ENCODE data around the gene PRKAR2A.

PRKAR2A gene

GRCh38 chr3:48715174-48715800 is 132.4 kb downstream of the PRKAR2A start:
- Histone ChIP-seq H3K4me3 (ENCODE audit: low read length in 2 of 2) (peak overlapping the region; percentile 92 to 99), H3K9ac (ENCODE audit: low read depth in 1 of 2, low read length in 2 of 2) (peak overlapping the region; percentile 98 to 100), H3K9me3 (ENCODE audit: control insufficient read depth in 2 of 2, low read length in 2 of 2) (no peaks in the 10 kb centered on the region), H3K36me3 (ENCODE audit: control insufficient read depth in 2 of 2, insufficient read depth in 2 of 2, low read length in 2 of 2) (peaks cover 23 to 24% of the 10 kb centered on the region in 2 donors), H3K27ac (ENCODE audit: low read depth in 2 of 2, low read length in 2 of 2) (no peak overlapping the region), H3K27me3 (ENCODE audit: control insufficient read depth in 2 of 2, insufficient read depth in 2 of 2, low read length in 2 of 2) (no peaks in the 10 kb centered on the region), H3K4me1 (ENCODE audit: control insufficient read depth in 2 of 2, insufficient read depth in 2 of 2, low read length in 2 of 2) (peaks cover 27 to 37% of the 10 kb centered on the region in 2 donors)

GRCh38 chr3:48711727-48712126 is 135.9 kb downstream of the PRKAR2A start:
- H3K4me3 ChIP-seq (ENCODE audit: low read length in 2 of 2) = no peak overlapping the region
- no peaks in the 10 kb centered on the region for H3K27me3 ChIP-seq (ENCODE audit: control insufficient read depth in 2 of 2, insufficient read depth in 2 of 2, low read length in 2 of 2)
- H3K4me1 ChIP-seq (ENCODE audit: control insufficient read depth in 2 of 2, insufficient read depth in 2 of 2, low read length in 2 of 2) = peaks cover 23 to 27% of the 10 kb centered on the region in 2 donors
- H3K9me3 ChIP-seq (ENCODE audit: control insufficient read depth in 2 of 2, low read length in 2 of 2) = no peaks in the 10 kb centered on the region
- H3K9ac ChIP-seq (ENCODE audit: low read depth in 1 of 2, low read length in 2 of 2) = no peak overlapping the region
- peaks cover 41 to 49% of the 10 kb centered on the region in 2 donors for H3K36me3 ChIP-seq (ENCODE audit: control insufficient read depth in 2 of 2, insufficient read depth in 2 of 2, low read length in 2 of 2)
- no peak overlapping the region for H3K27ac ChIP-seq (ENCODE audit: low read depth in 2 of 2, low read length in 2 of 2)

GRCh38 chr3:48709051-48709461 is 138.6 kb downstream of the PRKAR2A start:
- no peaks in the 10 kb centered on the region for H3K27me3 ChIP-seq (ENCODE audit: control insufficient read depth in 2 of 2, insufficient read depth in 2 of 2, low read length in 2 of 2)
- H3K9ac ChIP-seq (ENCODE audit: low read depth in 1 of 2, low read length in 2 of 2) = no peak overlapping the region
- no peak overlapping the region for H3K4me3 ChIP-seq (ENCODE audit: low read length in 2 of 2)
- H3K9me3 ChIP-seq (ENCODE audit: control insufficient read depth in 2 of 2, low read length in 2 of 2) = no peaks in the 10 kb centered on the region
- peaks cover 45 to 51% of the 10 kb centered on the region in 2 donors for H3K36me3 ChIP-seq (ENCODE audit: control insufficient read depth in 2 of 2, insufficient read depth in 2 of 2, low read length in 2 of 2)
- H3K4me1 ChIP-seq (ENCODE audit: control insufficient read depth in 2 of 2, insufficient read depth in 2 of 2, low read length in 2 of 2) = peaks cover 11 to 20% of the 10 kb centered on the region in 2 donors
- H3K27ac ChIP-seq (ENCODE audit: low read depth in 2 of 2, low read length in 2 of 2) = no peak overlapping the region

- Histone ChIP-seq H3K36me3 (ENCODE audit: control insufficient read depth in 2 of 2, insufficient read depth in 2 of 2, low read length in 2 of 2) (peaks cover 45 to 51% of the 10 kb centered on the region in 2 donors), H3K27me3 (ENCODE audit: control insufficient read depth in 2 of 2, insufficient read depth in 2 of 2, low read length in 2 of 2) (no peaks in the 10 kb centered on the region), H3K9ac (ENCODE audit: low read depth in 1 of 2, low read length in 2 of 2) (no peak overlapping the region), H3K4me1 (ENCODE audit: control insufficient read depth in 2 of 2, insufficient read depth in 2 of 2, low read length in 2 of 2) (peaks cover 8 to 18% of the 10 kb centered on the region in 2 donors), H3K9me3 (ENCODE audit: control insufficient read depth in 2 of 2, low read length in 2 of 2) (no peaks in the 10 kb centered on the region), H3K4me3 (ENCODE audit: low read length in 2 of 2) (no peak overlapping the region), H3K27ac (ENCODE audit: low read depth in 2 of 2, low read length in 2 of 2) (no peak overlapping the region)
Observed at GRCh38 chr3:48708481-48708889, 139.2 kb downstream of the PRKAR2A start.

- no peak overlapping the region for H3K27ac ChIP-seq (ENCODE audit: low read depth in 2 of 2, low read length in 2 of 2)
- peaks cover 3 to 7% of the 10 kb centered on the region in 2 donors for H3K4me1 ChIP-seq (ENCODE audit: control insufficient read depth in 2 of 2, insufficient read depth in 2 of 2, low read length in 2 of 2)
- H3K9ac ChIP-seq (ENCODE audit: low read depth in 1 of 2, low read length in 2 of 2) = no peak overlapping the region
- peaks cover 42 to 51% of the 10 kb centered on the region in 2 donors for H3K36me3 ChIP-seq (ENCODE audit: control insufficient read depth in 2 of 2, insufficient read depth in 2 of 2, low read length in 2 of 2)
- H3K9me3 ChIP-seq (ENCODE audit: control insufficient read depth in 2 of 2, low read length in 2 of 2) = no peaks in the 10 kb centered on the region
- H3K27me3 ChIP-seq (ENCODE audit: control insufficient read depth in 2 of 2, insufficient read depth in 2 of 2, low read length in 2 of 2) = no peaks in the 10 kb centered on the region
- H3K4me3 ChIP-seq (ENCODE audit: low read length in 2 of 2) = no peak overlapping the region
Observed at GRCh38 chr3:48707157-48707556, 140.5 kb downstream of the PRKAR2A start.

GRCh38 chr3:48702320-48702920 is 145.3 kb downstream of the PRKAR2A start:
- Histone ChIP-seq H3K4me1 (ENCODE audit: control insufficient read depth in 2 of 2, insufficient read depth in 2 of 2, low read length in 2 of 2) (peaks cover 0 to 3% of the 10 kb centered on the region in 2 donors), H3K9ac (ENCODE audit: low read depth in 1 of 2, low read length in 2 of 2) (no peak overlapping the region), H3K36me3 (ENCODE audit: control insufficient read depth in 2 of 2, insufficient read depth in 2 of 2, low read length in 2 of 2) (peaks cover 26 to 32% of the 10 kb centered on the region in 2 donors), H3K27me3 (ENCODE audit: control insufficient read depth in 2 of 2, insufficient read depth in 2 of 2, low read length in 2 of 2) (no peaks in the 10 kb centered on the region), H3K4me3 (ENCODE audit: low read length in 2 of 2) (no peak overlapping the region), H3K9me3 (ENCODE audit: control insufficient read depth in 2 of 2, low read length in 2 of 2) (no peaks in the 10 kb centered on the region), H3K27ac (ENCODE audit: low read depth in 2 of 2, low read length in 2 of 2) (no peak overlapping the region)

GRCh38 chr3:48700731-48701405 is 146.8 kb downstream of the PRKAR2A start:
- Histone ChIP-seq H3K27me3 (ENCODE audit: control insufficient read depth in 2 of 2, insufficient read depth in 2 of 2, low read length in 2 of 2) (no peaks in the 10 kb centered on the region), H3K4me1 (ENCODE audit: control insufficient read depth in 2 of 2, insufficient read depth in 2 of 2, low read length in 2 of 2) (peaks cover 3 to 4% of the 10 kb centered on the region in 2 donors), H3K4me3 (ENCODE audit: low read length in 2 of 2) (no peak overlapping the region), H3K9ac (ENCODE audit: low read depth in 1 of 2, low read length in 2 of 2) (no peak overlapping the region), H3K36me3 (ENCODE audit: control insufficient read depth in 2 of 2, insufficient read depth in 2 of 2, low read length in 2 of 2) (peaks cover 21 to 31% of the 10 kb centered on the region in 2 donors), H3K9me3 (ENCODE audit: control insufficient read depth in 2 of 2, low read length in 2 of 2) (no peaks in the 10 kb centered on the region), H3K27ac (ENCODE audit: low read depth in 2 of 2, low read length in 2 of 2) (no peak overlapping the region)

GRCh38 chr3:48698891-48699290 is 148.8 kb downstream of the PRKAR2A start:
- no peak overlapping the region for H3K9ac ChIP-seq (ENCODE audit: low read depth in 1 of 2, low read length in 2 of 2)
- H3K36me3 ChIP-seq (ENCODE audit: control insufficient read depth in 2 of 2, insufficient read depth in 2 of 2, low read length in 2 of 2) = peaks cover 35 to 46% of the 10 kb centered on the region in 2 donors
- H3K4me3 ChIP-seq (ENCODE audit: low read length in 2 of 2) = no peak overlapping the region
- H3K27ac ChIP-seq (ENCODE audit: low read depth in 2 of 2, low read length in 2 of 2) = no peak overlapping the region
- H3K9me3 ChIP-seq (ENCODE audit: control insufficient read depth in 2 of 2, low read length in 2 of 2) = no peaks in the 10 kb centered on the region
- peaks cover 7 to 13% of the 10 kb centered on the region in 2 donors for H3K4me1 ChIP-seq (ENCODE audit: control insufficient read depth in 2 of 2, insufficient read depth in 2 of 2, low read length in 2 of 2)
- H3K27me3 ChIP-seq (ENCODE audit: control insufficient read depth in 2 of 2, insufficient read depth in 2 of 2, low read length in 2 of 2) = no peaks in the 10 kb centered on the region

- H3K4me1 ChIP-seq (ENCODE audit: control insufficient read depth in 2 of 2, insufficient read depth in 2 of 2, low read length in 2 of 2) = peaks cover 7 to 13% of the 10 kb centered on the region in 2 donors
- H3K27ac ChIP-seq (ENCODE audit: low read depth in 2 of 2, low read length in 2 of 2) = no peak overlapping the region
- H3K27me3 ChIP-seq (ENCODE audit: control insufficient read depth in 2 of 2, insufficient read depth in 2 of 2, low read length in 2 of 2) = no peaks in the 10 kb centered on the region
- H3K9me3 ChIP-seq (ENCODE audit: control insufficient read depth in 2 of 2, low read length in 2 of 2) = no peaks in the 10 kb centered on the region
- peaks cover 44 to 53% of the 10 kb centered on the region in 2 donors for H3K36me3 ChIP-seq (ENCODE audit: control insufficient read depth in 2 of 2, insufficient read depth in 2 of 2, low read length in 2 of 2)
- H3K4me3 ChIP-seq (ENCODE audit: low read length in 2 of 2) = no peak overlapping the region
- H3K9ac ChIP-seq (ENCODE audit: low read depth in 1 of 2, low read length in 2 of 2) = no peak overlapping the region
Observed at GRCh38 chr3:48697952-48698351, 149.7 kb downstream of the PRKAR2A start.

GRCh38 chr3:48696601-48697000 is 151.1 kb downstream of the PRKAR2A start:
- H3K27ac ChIP-seq (ENCODE audit: low read depth in 2 of 2, low read length in 2 of 2) = no peak overlapping the region
- peaks cover 48 to 64% of the 10 kb centered on the region in 2 donors for H3K36me3 ChIP-seq (ENCODE audit: control insufficient read depth in 2 of 2, insufficient read depth in 2 of 2, low read length in 2 of 2)

More at GRCh38 chr3:48696601-48697000, 151.1 kb downstream of the PRKAR2A start:
- Histone ChIP-seq H3K27me3 (ENCODE audit: control insufficient read depth in 2 of 2, insufficient read depth in 2 of 2, low read length in 2 of 2) (no peaks in the 10 kb centered on the region), H3K9ac (ENCODE audit: low read depth in 1 of 2, low read length in 2 of 2) (no peak overlapping the region), H3K4me3 (ENCODE audit: low read length in 2 of 2) (no peak overlapping the region), H3K4me1 (ENCODE audit: control insufficient read depth in 2 of 2, insufficient read depth in 2 of 2, low read length in 2 of 2) (peaks cover 7 to 13% of the 10 kb centered on the region in 2 donors), H3K9me3 (ENCODE audit: control insufficient read depth in 2 of 2, low read length in 2 of 2) (no peaks in the 10 kb centered on the region)
